Measurements from ENCODE around the gene GAB4. TPM values are rescaled to one million over a fixed set of nuclear protein-coding genes. Genes with fewer than 3 reads are reported as not detected.

Gene GAB4
- total and polyA plus RNA-seq, 2 donors (not counting 3 experiments of a cell fraction or from before 2014, with no cell fraction given) = not detected

DNA sequence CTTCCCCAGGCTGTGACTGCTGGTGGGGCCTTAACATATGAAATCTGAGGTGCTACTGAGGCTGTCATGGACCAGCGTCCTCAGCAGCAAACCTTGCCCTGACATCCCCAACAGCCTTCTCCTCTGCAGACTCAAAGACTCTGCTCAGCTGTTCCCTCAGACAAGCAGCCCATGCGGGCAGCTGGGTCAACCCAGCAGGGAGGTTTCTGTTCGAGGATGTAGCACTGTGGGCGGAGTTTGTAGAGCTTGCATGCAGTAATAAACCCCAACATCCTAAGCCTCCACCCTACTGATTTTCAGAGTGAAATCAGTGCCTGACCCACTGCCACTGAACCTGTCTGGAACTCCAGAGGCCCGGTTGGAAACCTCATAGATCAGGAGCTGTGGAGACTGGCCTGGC lies 94.0 kb downstream of the GAB4 start:
- TF ChIP-seq FOS (IDR thresholded peaks at IDR 0.05; ENCODE audit: borderline replicate concordance, insufficient read depth, low read length) (no peak), GATA2 (IDR thresholded peaks at IDR 0.05; ENCODE audit: insufficient read depth, insufficient read length, low read depth, low read length) (no peak)
- Histone ChIP-seq H3K4me1 (ENCODE audit: control insufficient read depth, extremely low read depth, insufficient read depth, low read length) (no peaks in the 10 kb centered on the region), H2AFZ (ENCODE audit: low read depth, low read length) (no peak overlapping the region), H3K4me2 (ENCODE audit: insufficient read depth, low read length) (no peak overlapping the region), H3K27me3 (ENCODE audit: control insufficient read depth in 2 of 2, insufficient read depth in 2 of 2, low read length in 2 of 2) (peaks cover 0 to 2% of the 10 kb centered on the region in 2 experiments), H3K79me2 (ENCODE audit: control insufficient read depth, insufficient read depth, low read length) (no peaks in the 10 kb centered on the region), H3K4me3 (replicated peaks in 1 of 3; ENCODE audit: insufficient read depth in 1 of 3, low read depth in 1 of 3, low read length in 3 of 3) (no peak overlapping the region), H3K9ac (replicated peaks; ENCODE audit: extremely low read depth, insufficient read depth, low read length) (no peak overlapping the region), H3K27ac (ENCODE audit: insufficient read depth, low read depth, low read length) (no peak overlapping the region), H4K20me1 (replicated peaks; ENCODE audit: control insufficient read depth, extremely low read depth, insufficient read depth, low read length) (no peaks in the 10 kb centered on the region), H3K9me1 (replicated peaks; ENCODE audit: control insufficient read depth, extremely low read depth, insufficient read depth, low read length) (no peaks in the 10 kb centered on the region), H3K9me3 (replicated peaks; ENCODE audit: control insufficient read depth, insufficient read depth, low read length) (no peaks in the 10 kb centered on the region), H3K36me3 (ENCODE audit: control insufficient read depth in 2 of 2, extremely low read depth in 1 of 2, insufficient read depth in 2 of 2, low read length in 2 of 2) (no peaks in the 10 kb centered on the region)
- intact Hi-C loops (cut with micrococcal nuclease) (no loop called here), dilution Hi-C loops (cut with MboI; ENCODE audit: extremely low pct_ligation_motif_present, low sequenced_read_pairs) (no loop called here)
- no peak for FAIRE-seq
- ChIA-PET CTCF (interaction anchor here (1.9 kb wide), 1 partner anchor 144 kb away, joined by 14 read pairs; no protein-coding TSS in a partner anchor), POLR2A (no interaction called here)
- BruUV-seq (replicated peaks) = no TSS peak
- no peak for DNase-seq (ENCODE audit: low read depth, low spot score)

DNA sequence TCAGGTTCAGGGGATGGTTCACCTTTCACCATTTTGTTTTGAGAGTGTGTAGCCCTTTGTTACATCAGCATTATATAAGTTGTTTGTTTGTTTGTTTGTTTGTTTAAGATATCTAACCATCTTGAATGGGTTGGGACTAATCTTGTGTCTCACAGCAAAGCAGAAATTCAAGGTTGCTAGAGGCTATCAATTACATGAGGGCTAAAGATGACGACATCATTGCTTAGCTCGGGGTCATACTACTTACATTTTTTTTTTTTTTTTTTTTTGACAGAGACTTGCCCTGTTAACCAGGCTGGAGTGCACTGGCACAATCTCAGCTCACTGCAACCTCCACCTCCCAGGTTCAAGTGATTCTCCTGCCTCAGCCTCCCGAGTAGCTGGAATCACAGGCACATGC lies 95.7 kb downstream of the GAB4 start:
- H3K36me3 ChIP-seq (ENCODE audit: control insufficient read depth in 2 of 2, extremely low read depth in 1 of 2, insufficient read depth in 2 of 2, low read length in 2 of 2) = no peaks in the 10 kb centered on the region
- no peak overlapping the region for H2AFZ ChIP-seq (ENCODE audit: low read depth, low read length)
- ChIA-PET CTCF (no interaction called here), POLR2A (no interaction called here)
- intact Hi-C loops (cut with micrococcal nuclease) = no loop called here
- no peaks in the 10 kb centered on the region for H3K79me2 ChIP-seq (ENCODE audit: control insufficient read depth, insufficient read depth, low read length)
- H3K4me3 ChIP-seq (replicated peaks in 1 of 3; ENCODE audit: insufficient read depth in 1 of 3, low read depth in 1 of 3, low read length in 3 of 3) = no peak overlapping the region
- no peak overlapping the region for H3K27ac ChIP-seq (ENCODE audit: insufficient read depth, low read depth, low read length)
- H3K4me2 ChIP-seq (ENCODE audit: insufficient read depth, low read length) = no peak overlapping the region
- no peaks in the 10 kb centered on the region for H4K20me1 ChIP-seq (replicated peaks; ENCODE audit: control insufficient read depth, extremely low read depth, insufficient read depth, low read length)
- no peaks in the 10 kb centered on the region for H3K9me3 ChIP-seq (replicated peaks; ENCODE audit: control insufficient read depth, insufficient read depth, low read length)
- H3K9ac ChIP-seq (replicated peaks; ENCODE audit: extremely low read depth, insufficient read depth, low read length) = no peak overlapping the region
- DNase-seq (ENCODE audit: low read depth, low spot score) (no peak), FAIRE-seq (no peak)
- BruUV-seq (replicated peaks) = no TSS peak
- dilution Hi-C loops (cut with MboI; ENCODE audit: extremely low pct_ligation_motif_present, low sequenced_read_pairs) = no loop called here
- H3K27me3 ChIP-seq (ENCODE audit: control insufficient read depth in 2 of 2, insufficient read depth in 2 of 2, low read length in 2 of 2) = peaks cover 0 to 2% of the 10 kb centered on the region in 2 experiments
- TF ChIP-seq POLR2AphosphoS5 (IDR thresholded peaks at IDR 0.05; ENCODE audit: insufficient read depth, low read depth, low read length) (no peak), EZH2 (IDR thresholded peaks at IDR 0.05; ENCODE audit: borderline replicate concordance, low read depth, low read length, severe bottlenecking) (no peak), POLR2A (IDR thresholded peaks at IDR 0.05; ENCODE audit: low read depth, low read length) (no peak), JUN (IDR thresholded peaks at IDR 0.05; ENCODE audit: borderline replicate concordance, insufficient read depth, insufficient read length, low read depth) (no peak)
- no peaks in the 10 kb centered on the region for H3K9me1 ChIP-seq (replicated peaks; ENCODE audit: control insufficient read depth, extremely low read depth, insufficient read depth, low read length)
- H3K4me1 ChIP-seq (ENCODE audit: control insufficient read depth, extremely low read depth, insufficient read depth, low read length) = no peaks in the 10 kb centered on the region

Other genes with a start within 250 kb of the GAB4 start
- not detected in 2 replicates for gene XKR3, start 182.8 kb downstream of the GAB4 start, total RNA-seq
- not detected in 2 replicates for gene XKR3, start 182.8 kb downstream of the GAB4 start, polyA plus RNA-seq
- 13.0 and 19.0 TPM in 2 replicates for gene IL17RA, start 76.8 kb upstream of the GAB4 start, total RNA-seq
- 19.3 and 22.9 TPM in 2 replicates for gene IL17RA, start 76.8 kb upstream of the GAB4 start, polyA plus RNA-seq
- gene TMEM121B, start 113.1 kb upstream of the GAB4 start, total RNA-seq = 0.33 and 0.37 TPM in 2 replicates
- gene TMEM121B, start 113.1 kb upstream of the GAB4 start, polyA plus RNA-seq = 0.18 and 0.21 TPM in 2 replicates
- 28.1 and 29.1 TPM in 2 replicates for gene HDHD5, start 151.1 kb upstream of the GAB4 start, total RNA-seq
- gene HDHD5, start 151.1 kb upstream of the GAB4 start, polyA plus RNA-seq = 49.5 and 54.1 TPM in 2 replicates
- 5.2 and 11.4 TPM in 2 replicates for gene ADA2, start 211.2 kb upstream of the GAB4 start, total RNA-seq
- 11.0 and 11.8 TPM in 2 replicates for gene ADA2, start 211.2 kb upstream of the GAB4 start, polyA plus RNA-seq